MCF 10A (cell line): ENCODE data around the gene SFT2D2. TPM values are rescaled to one million over a fixed set of nuclear protein-coding genes. Genes with fewer than 3 reads are reported as not detected.

Source experiments
- BruUV-seq: library from RNA; stranded (reverse); fragments of 400-500 nt; replicated peaks from 2 replicates; lab custom pipeline; 2021; lab: Mats Ljungman, UMichigan
- CTCF ChIA-PET: fragments of 300-600 bp; sonication (Branson Sonifier 250); formaldehyde crosslinking; extraction: SDS; loops from one replicate; lab custom pipeline; 2021; ENCODE audit warnings: antibody characterized with exemption, inconsistent platforms; lab: Yijun Ruan, JAX
- POLR2A ChIA-PET: fragments of 300-600, 350-650 bp; sonication (Branson Sonifier 250); formaldehyde crosslinking; extraction: SDS; loops from one replicate; lab custom pipeline; 2020; ENCODE audit warnings: antibody characterized with exemption, inconsistent platforms; lab: Yijun Ruan, JAX
- DNase-seq: peaks from one replicate; pipeline ENCODE4 v3.0.0-alpha.2; 2018; ENCODE audit not compliant: unreplicated experiment
- H3K27ac Mint-ChIP-seq: one replicate; pipeline ENCODE4 v1.8.0; 2022; ENCODE audit warnings: mild to moderate bottlenecking, low read depth, mixed read lengths; ENCODE audit not compliant: unreplicated experiment
- H3K27me3 Mint-ChIP-seq: one replicate; pipeline ENCODE4 v1.8.0; 2022; ENCODE audit warnings: mixed read lengths; ENCODE audit not compliant: insufficient read depth, unreplicated experiment
- H3K36me3 Mint-ChIP-seq: one replicate; pipeline ENCODE4 v1.8.0; 2022; ENCODE audit warnings: mild to moderate bottlenecking, moderate library complexity, mixed read lengths; ENCODE audit not compliant: insufficient read depth, unreplicated experiment
- H3K4me1 Mint-ChIP-seq: one replicate; pipeline ENCODE4 v1.8.0; 2022; ENCODE audit warnings: mixed read lengths; ENCODE audit not compliant: insufficient read depth, unreplicated experiment
- H3K4me3 Mint-ChIP-seq: one replicate; pipeline ENCODE4 v1.8.0; 2022; ENCODE audit warnings: mild to moderate bottlenecking, moderate library complexity, mixed read lengths; ENCODE audit not compliant: unreplicated experiment
- H3K9me3 Mint-ChIP-seq: one replicate; pipeline ENCODE4 v1.8.0; 2022; ENCODE audit warnings: mixed read lengths; ENCODE audit not compliant: unreplicated experiment
- CTCF ChIP-seq: fragments of 200-600 bp; IDR thresholded peaks from one replicate; pipeline ENCODE4 v1.8.0; 2022; ENCODE audit warnings: antibody characterized with exemption, mild to moderate bottlenecking; ENCODE audit not compliant: unreplicated experiment
- intact Hi-C: fragments of 100-400 bp; cut with micrococcal nuclease; formaldehyde crosslinking; loops from 2 replicates; pipeline ENCODE4 v1.14.1; 2022
- total RNA-seq: library from RNA; stranded (reverse); gene quantifications from 2 replicates; pipeline ENCODE4 v1.2.3, GENCODE V29; 2022

SFT2D2 gene
- total RNA-seq, 1 experiment from 2014 or later: 56.5 TPM

GRCh38 chr1:168285521-168285790, 59.7 kb downstream of the SFT2D2 start:
- intact Hi-C loops: loop anchor here (5.0 kb wide), 1 partner anchor 37 kb away; no protein-coding TSS in a partner anchor
- CTCF ChIA-PET: interaction anchor here (0.6 to 3.1 kb wide), 8 partner anchors 14 to 140 kb away, joined by 3 to 21 read pairs (median 4); partner anchors contain the start of gene SFT2D2

GRCh38 chr1:168285971-168286927, 60.4 kb downstream of the SFT2D2 start:
- Mint-ChIP-seq H3K27ac (no peak overlapping the region), H3K27me3 (no peaks in the 10 kb centered on the region), H3K4me1 (peaks cover 37% of the 10 kb centered on the region), H3K4me3 (no peak overlapping the region), H3K36me3 (no peaks in the 10 kb centered on the region), H3K9me3 (no peaks in the 10 kb centered on the region)
- CTCF ChIA-PET: interaction anchor here (0.6 to 3.1 kb wide), 17 partner anchors 13 to 686 kb away, joined by 3 to 21 read pairs (median 3); partner anchors contain the start of gene SFT2D2
- no peak for TF ChIP-seq CTCF
- no peak for DNase-seq
- BruUV-seq: no TSS peak
- POLR2A ChIA-PET: interaction anchor here (0.7 to 2.7 kb wide), 5 partner anchors 16 to 88 kb away, joined by 3 to 12 read pairs (median 3); no protein-coding TSS in a partner anchor
- intact Hi-C loops: loop anchor here (5.0 kb wide), 1 partner anchor 36 kb away; no protein-coding TSS in a partner anchor

More at GRCh38 chr1:168285521-168285790, 59.7 kb downstream of the SFT2D2 start:
- peak; percentile 62 for DNase-seq
- no peak overlapping the region for H3K4me3 Mint-ChIP-seq
- no peaks in the 10 kb centered on the region for H3K27me3 Mint-ChIP-seq
- TF ChIP-seq CTCF: no peak
- POLR2A ChIA-PET: interaction anchor here (0.6 to 2.7 kb wide), 8 partner anchors 8 to 58 kb away, joined by 3 to 8 read pairs (median 3); no protein-coding TSS in a partner anchor
- peaks cover 37% of the 10 kb centered on the region for H3K4me1 Mint-ChIP-seq
- H3K27ac Mint-ChIP-seq: no peak overlapping the region
- BruUV-seq: no TSS peak
- no peaks in the 10 kb centered on the region for H3K9me3 Mint-ChIP-seq
- no peaks in the 10 kb centered on the region for H3K36me3 Mint-ChIP-seq

- Mint-ChIP-seq H3K9me3 (no peaks in the 10 kb centered on the region), H3K4me3 (no peak overlapping the region), H3K36me3 (no peaks in the 10 kb centered on the region), H3K27ac (no peak overlapping the region), H3K4me1 (peaks cover 37% of the 10 kb centered on the region), H3K27me3 (no peaks in the 10 kb centered on the region)
- ChIA-PET POLR2A (interaction anchor here (2.2 to 2.7 kb wide), 2 partner anchors 15 to 60 kb away, joined by 8 to 12 read pairs; no protein-coding TSS in a partner anchor), CTCF (interaction anchor here (0.7 to 3.1 kb wide), 7 partner anchors 31 to 320 kb away, joined by 3 to 21 read pairs (median 4); no protein-coding TSS in a partner anchor)
- peak; percentile 58 for DNase-seq
- TF ChIP-seq CTCF: no peak
- intact Hi-C loops: loop anchor here (5.0 kb wide), 1 partner anchor 35 kb away; no protein-coding TSS in a partner anchor
- BruUV-seq: no TSS peak
Measured at GRCh38 chr1:168287237-168287664, 61.4 kb downstream of the SFT2D2 start.
